ENCODE measurements around the gene FBXO11. TPM values are rescaled to one million over a fixed set of nuclear protein-coding genes. Genes with fewer than 3 reads are reported as not detected.

FBXO11 gene
- total RNA-seq, 1 experiment from 2014 or later = 43.8 TPM

DNA sequence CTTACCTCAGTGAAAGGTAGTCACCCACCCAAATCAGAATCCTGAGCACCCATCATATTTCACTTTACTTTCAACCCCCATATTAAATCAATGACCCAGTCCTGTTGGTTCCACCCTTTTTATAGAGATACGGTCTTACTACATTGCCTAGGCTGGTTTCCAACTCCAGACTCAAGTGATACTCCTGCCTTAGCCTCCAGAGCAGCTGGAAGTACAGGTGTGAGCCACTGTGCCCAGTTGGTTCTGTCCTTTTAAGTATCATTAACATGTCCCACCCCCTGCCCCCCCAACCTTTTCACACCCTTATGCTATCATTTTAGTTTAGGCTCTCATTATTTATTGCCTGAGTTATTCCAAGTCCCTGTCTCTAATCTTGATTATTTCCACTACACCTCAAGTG lies 94.6 kb downstream of the FBXO11 start:
- H3K36me3 Mint-ChIP-seq = peaks cover 44% of the 10 kb centered on the region
- H3K27me3 Mint-ChIP-seq (ENCODE audit: low read depth) = no peaks in the 10 kb centered on the region
- ChIA-PET CTCF (no interaction called here), POLR2A (no interaction called here)
- no peak overlapping the region for H3K4me3 Mint-ChIP-seq
- H3K27ac Mint-ChIP-seq = no peak overlapping the region; the same call in 1 of the 2 replicates
- H3K4me1 Mint-ChIP-seq = no peaks in the 10 kb centered on the region
- TF ChIP-seq SMAD3 (CRISPR knock-in tag; IDR thresholded peaks at IDR 0.05; ENCODE audit: borderline replicate concordance) (no peak), CREB1 (CRISPR knock-in tag; IDR thresholded peaks at IDR 0.05) (no peak), NFE2L1 (CRISPR knock-in tag; IDR thresholded peaks at IDR 0.05) (no peak), ESRRA (CRISPR knock-in tag; IDR thresholded peaks at IDR 0.05; ENCODE audit: borderline replicate concordance) (no peak), NR1H2 (CRISPR knock-in tag; IDR thresholded peaks at IDR 0.05) (no peak), SP1 (CRISPR knock-in tag; conservative IDR thresholded peaks at IDR 0.05) (no peak), ZBTB21 (CRISPR knock-in tag; IDR thresholded peaks at IDR 0.05; ENCODE audit: borderline replicate concordance) (no peak), ZNF138 (CRISPR knock-in tag; conservative IDR thresholded peaks at IDR 0.05) (no peak), NFATC4 (CRISPR knock-in tag; IDR thresholded peaks at IDR 0.05) (no peak), ZNF317 (CRISPR knock-in tag; IDR thresholded peaks at IDR 0.05; ENCODE audit: borderline replicate concordance, low read depth) (no peak), JAZF1 (CRISPR knock-in tag; IDR thresholded peaks at IDR 0.05) (no peak), TEAD4 (CRISPR knock-in tag; IDR thresholded peaks at IDR 0.05) (no peak)
- TF ChIP-seq, protein P1, sequence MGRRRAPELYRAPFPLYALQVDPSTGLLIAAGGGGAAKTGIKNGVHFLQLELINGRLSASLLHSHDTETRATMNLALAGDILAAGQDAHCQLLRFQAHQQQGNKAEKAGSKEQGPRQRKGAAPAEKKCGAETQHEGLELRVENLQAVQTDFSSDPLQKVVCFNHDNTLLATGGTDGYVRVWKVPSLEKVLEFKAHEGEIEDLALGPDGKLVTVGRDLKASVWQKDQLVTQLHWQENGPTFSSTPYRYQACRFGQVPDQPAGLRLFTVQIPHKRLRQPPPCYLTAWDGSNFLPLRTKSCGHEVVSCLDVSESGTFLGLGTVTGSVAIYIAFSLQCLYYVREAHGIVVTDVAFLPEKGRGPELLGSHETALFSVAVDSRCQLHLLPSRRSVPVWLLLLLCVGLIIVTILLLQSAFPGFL (CRISPR knock-in tag; IDR thresholded peaks at IDR 0.05; ENCODE audit: borderline replicate concordance) = no peak
- TF ChIP-seq, protein P2, sequence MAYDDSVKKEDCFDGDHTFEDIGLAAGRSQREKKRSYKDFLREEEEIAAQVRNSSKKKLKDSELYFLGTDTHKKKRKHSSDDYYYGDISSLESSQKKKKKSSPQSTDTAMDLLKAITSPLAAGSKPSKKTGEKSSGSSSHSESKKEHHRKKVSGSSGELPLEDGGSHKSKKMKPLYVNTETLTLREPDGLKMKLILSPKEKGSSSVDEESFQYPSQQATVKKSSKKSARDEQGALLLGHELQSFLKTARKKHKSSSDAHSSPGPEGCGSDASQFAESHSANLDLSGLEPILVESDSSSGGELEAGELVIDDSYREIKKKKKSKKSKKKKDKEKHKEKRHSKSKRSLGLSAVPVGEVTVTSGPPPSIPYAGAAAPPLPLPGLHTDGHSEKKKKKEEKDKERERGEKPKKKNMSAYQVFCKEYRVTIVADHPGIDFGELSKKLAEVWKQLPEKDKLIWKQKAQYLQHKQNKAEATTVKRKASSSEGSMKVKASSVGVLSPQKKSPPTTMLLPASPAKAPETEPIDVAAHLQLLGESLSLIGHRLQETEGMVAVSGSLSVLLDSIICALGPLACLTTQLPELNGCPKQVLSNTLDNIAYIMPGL (CRISPR knock-in tag; IDR thresholded peaks at IDR 0.05) = no peak
- TF ChIP-seq, protein P3, sequence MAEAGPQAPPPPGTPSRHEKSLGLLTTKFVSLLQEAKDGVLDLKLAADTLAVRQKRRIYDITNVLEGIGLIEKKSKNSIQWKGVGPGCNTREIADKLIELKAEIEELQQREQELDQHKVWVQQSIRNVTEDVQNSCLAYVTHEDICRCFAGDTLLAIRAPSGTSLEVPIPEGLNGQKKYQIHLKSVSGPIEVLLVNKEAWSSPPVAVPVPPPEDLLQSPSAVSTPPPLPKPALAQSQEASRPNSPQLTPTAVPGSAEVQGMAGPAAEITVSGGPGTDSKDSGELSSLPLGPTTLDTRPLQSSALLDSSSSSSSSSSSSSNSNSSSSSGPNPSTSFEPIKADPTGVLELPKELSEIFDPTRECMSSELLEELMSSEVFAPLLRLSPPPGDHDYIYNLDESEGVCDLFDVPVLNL (CRISPR knock-in tag; IDR thresholded peaks at IDR 0.05; ENCODE audit: borderline replicate concordance, low read depth) = no peak
- TF ChIP-seq, protein P4, sequence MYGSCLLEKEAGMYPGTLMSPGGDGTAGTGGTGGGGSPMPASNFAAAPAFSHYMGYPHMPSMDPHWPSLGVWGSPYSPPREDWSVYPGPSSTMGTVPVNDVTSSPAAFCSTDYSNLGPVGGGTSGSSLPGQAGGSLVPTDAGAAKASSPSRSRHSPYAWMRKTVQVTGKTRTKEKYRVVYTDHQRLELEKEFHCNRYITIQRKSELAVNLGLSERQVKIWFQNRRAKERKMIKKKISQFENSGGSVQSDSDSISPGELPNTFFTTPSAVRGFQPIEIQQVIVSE (CRISPR knock-in tag; IDR thresholded peaks at IDR 0.05; ENCODE audit: borderline replicate concordance) = no peak
- TF ChIP-seq, protein P5, sequence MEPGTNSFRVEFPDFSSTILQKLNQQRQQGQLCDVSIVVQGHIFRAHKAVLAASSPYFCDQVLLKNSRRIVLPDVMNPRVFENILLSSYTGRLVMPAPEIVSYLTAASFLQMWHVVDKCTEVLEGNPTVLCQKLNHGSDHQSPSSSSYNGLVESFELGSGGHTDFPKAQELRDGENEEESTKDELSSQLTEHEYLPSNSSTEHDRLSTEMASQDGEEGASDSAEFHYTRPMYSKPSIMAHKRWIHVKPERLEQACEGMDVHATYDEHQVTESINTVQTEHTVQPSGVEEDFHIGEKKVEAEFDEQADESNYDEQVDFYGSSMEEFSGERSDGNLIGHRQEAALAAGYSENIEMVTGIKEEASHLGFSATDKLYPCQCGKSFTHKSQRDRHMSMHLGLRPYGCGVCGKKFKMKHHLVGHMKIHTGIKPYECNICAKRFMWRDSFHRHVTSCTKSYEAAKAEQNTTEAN (CRISPR knock-in tag; IDR thresholded peaks at IDR 0.05) = no peak
- TF ChIP-seq, protein P6, sequence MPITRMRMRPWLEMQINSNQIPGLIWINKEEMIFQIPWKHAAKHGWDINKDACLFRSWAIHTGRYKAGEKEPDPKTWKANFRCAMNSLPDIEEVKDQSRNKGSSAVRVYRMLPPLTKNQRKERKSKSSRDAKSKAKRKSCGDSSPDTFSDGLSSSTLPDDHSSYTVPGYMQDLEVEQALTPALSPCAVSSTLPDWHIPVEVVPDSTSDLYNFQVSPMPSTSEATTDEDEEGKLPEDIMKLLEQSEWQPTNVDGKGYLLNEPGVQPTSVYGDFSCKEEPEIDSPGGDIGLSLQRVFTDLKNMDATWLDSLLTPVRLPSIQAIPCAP (CRISPR knock-in tag; IDR thresholded peaks at IDR 0.05) = no peak
- ATAC-seq (no peak), DNase-seq (ENCODE audit: low spot score) (no peak)
- no peaks in the 10 kb centered on the region for H3K9me3 Mint-ChIP-seq

DNA sequence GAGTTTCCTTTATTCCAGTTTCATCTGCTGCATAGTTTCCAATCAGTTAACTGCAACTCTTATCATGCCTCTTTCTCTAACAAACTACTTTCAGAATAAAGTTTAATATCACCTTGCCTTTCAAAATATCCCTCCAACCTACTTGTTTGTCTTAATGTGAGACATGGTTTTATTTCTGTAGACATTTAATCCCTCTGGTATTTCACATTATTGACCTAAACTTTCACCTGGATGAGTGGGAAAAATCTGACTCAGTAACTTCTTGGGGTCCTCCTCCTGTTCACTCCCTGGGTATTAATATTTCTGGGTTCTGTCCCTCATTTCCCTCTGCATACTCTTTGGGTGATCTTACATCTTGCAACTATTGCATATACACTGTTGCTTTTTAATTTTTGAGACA lies 95.4 kb downstream of the FBXO11 start:
- Mint-ChIP-seq H3K27me3 (ENCODE audit: low read depth) (no peaks in the 10 kb centered on the region), H3K9me3 (no peaks in the 10 kb centered on the region), H3K27ac (peak overlapping the region; percentile 17; the same call in 1 of the 2 replicates), H3K4me1 (no peaks in the 10 kb centered on the region), H3K4me3 (no peak overlapping the region), H3K36me3 (peaks cover 45% of the 10 kb centered on the region)
- DNase-seq (ENCODE audit: low spot score) = no peak
- ATAC-seq = no peak
- POLR2A ChIA-PET = no interaction called here
- CTCF ChIA-PET = no interaction called here
- TF ChIP-seq TEAD4 (CRISPR knock-in tag; IDR thresholded peaks at IDR 0.05) = no peak
- TF ChIP-seq PRRX2 (CRISPR knock-in tag; IDR thresholded peaks at IDR 0.05) = no peak
- TF ChIP-seq, protein P7, sequence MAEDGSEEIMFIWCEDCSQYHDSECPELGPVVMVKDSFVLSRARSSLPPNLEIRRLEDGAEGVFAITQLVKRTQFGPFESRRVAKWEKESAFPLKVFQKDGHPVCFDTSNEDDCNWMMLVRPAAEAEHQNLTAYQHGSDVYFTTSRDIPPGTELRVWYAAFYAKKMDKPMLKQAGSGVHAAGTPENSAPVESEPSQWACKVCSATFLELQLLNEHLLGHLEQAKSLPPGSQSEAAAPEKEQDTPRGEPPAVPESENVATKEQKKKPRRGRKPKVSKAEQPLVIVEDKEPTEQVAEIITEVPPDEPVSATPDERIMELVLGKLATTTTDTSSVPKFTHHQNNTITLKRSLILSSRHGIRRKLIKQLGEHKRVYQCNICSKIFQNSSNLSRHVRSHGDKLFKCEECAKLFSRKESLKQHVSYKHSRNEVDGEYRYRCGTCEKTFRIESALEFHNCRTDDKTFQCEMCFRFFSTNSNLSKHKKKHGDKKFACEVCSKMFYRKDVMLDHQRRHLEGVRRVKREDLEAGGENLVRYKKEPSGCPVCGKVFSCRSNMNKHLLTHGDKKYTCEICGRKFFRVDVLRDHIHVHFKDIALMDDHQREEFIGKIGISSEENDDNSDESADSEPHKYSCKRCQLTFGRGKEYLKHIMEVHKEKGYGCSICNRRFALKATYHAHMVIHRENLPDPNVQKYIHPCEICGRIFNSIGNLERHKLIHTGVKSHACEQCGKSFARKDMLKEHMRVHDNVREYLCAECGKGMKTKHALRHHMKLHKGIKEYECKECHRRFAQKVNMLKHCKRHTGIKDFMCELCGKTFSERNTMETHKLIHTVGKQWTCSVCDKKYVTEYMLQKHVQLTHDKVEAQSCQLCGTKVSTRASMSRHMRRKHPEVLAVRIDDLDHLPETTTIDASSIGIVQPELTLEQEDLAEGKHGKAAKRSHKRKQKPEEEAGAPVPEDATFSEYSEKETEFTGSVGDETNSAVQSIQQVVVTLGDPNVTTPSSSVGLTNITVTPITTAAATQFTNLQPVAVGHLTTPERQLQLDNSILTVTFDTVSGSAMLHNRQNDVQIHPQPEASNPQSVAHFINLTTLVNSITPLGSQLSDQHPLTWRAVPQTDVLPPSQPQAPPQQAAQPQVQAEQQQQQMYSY (CRISPR knock-in tag; IDR thresholded peaks at IDR 0.05) = no peak
- TF ChIP-seq, protein P8, sequence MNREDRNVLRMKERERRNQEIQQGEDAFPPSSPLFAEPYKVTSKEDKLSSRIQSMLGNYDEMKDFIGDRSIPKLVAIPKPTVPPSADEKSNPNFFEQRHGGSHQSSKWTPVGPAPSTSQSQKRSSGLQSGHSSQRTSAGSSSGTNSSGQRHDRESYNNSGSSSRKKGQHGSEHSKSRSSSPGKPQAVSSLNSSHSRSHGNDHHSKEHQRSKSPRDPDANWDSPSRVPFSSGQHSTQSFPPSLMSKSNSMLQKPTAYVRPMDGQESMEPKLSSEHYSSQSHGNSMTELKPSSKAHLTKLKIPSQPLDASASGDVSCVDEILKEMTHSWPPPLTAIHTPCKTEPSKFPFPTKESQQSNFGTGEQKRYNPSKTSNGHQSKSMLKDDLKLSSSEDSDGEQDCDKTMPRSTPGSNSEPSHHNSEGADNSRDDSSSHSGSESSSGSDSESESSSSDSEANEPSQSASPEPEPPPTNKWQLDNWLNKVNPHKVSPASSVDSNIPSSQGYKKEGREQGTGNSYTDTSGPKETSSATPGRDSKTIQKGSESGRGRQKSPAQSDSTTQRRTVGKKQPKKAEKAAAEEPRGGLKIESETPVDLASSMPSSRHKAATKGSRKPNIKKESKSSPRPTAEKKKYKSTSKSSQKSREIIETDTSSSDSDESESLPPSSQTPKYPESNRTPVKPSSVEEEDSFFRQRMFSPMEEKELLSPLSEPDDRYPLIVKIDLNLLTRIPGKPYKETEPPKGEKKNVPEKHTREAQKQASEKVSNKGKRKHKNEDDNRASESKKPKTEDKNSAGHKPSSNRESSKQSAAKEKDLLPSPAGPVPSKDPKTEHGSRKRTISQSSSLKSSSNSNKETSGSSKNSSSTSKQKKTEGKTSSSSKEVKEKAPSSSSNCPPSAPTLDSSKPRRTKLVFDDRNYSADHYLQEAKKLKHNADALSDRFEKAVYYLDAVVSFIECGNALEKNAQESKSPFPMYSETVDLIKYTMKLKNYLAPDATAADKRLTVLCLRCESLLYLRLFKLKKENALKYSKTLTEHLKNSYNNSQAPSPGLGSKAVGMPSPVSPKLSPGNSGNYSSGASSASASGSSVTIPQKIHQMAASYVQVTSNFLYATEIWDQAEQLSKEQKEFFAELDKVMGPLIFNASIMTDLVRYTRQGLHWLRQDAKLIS (CRISPR knock-in tag; IDR thresholded peaks at IDR 0.05; ENCODE audit: borderline replicate concordance) = no peak
- no peak for TF ChIP-seq KAT7 (CRISPR knock-in tag; IDR thresholded peaks at IDR 0.05; ENCODE audit: borderline replicate concordance)
